Stromal cell of bone marrow (primary cell): Measurements from ENCODE around the gene APCDD1L.
A peak's percentile ranks its signal among the peaks of the same experiment; 100 is the strongest.

Source experiments
- DNase-seq: peaks from one replicate; pipeline ENCODE4 v3.0.0-alpha.2; 2012; ENCODE audit warnings: low read depth

Gene APCDD1L

GRCh38 chr20:58515233-58516212, at the start of gene APCDD1L:
APCDD1L (minus strand) TSS chr20:58515399; CDS start chr20:58514707, 692 bp downstream.
- DNase-seq, result peak; percentile 62

GRCh38 chr20:58559368-58559729, 44.1 kb upstream of the APCDD1L start:
- no peak for DNase-seq

- DNase-seq, result no peak
These were observed 43.5 kb upstream of the APCDD1L start for GRCh38 chr20:58558486-58559367.

- no peak for DNase-seq
These were observed 42.6 kb upstream of the APCDD1L start for GRCh38 chr20:58557733-58558342.

GRCh38 chr20:58556961-58557360, 41.8 kb upstream of the APCDD1L start:
- no peak for DNase-seq

GRCh38 chr20:58555078-58555765, 40.0 kb upstream of the APCDD1L start:
- DNase-seq, result peak; percentile 83

- no peak for DNase-seq
These were observed 39.3 kb upstream of the APCDD1L start for GRCh38 chr20:58554541-58554940.

- peak; percentile 83 for DNase-seq
These were observed 38.6 kb upstream of the APCDD1L start for GRCh38 chr20:58553841-58554240.

GRCh38 chr20:58553166-58553696, 38.0 kb upstream of the APCDD1L start:
- DNase-seq, result no peak

- DNase-seq, result no peak
These were observed 37.3 kb upstream of the APCDD1L start for GRCh38 chr20:58552366-58552934.

GRCh38 chr20:58551631-58552030, 36.4 kb upstream of the APCDD1L start:
- no peak for DNase-seq

GRCh38 chr20:58550275-58551059, 35.3 kb upstream of the APCDD1L start:
- DNase-seq, result no peak

GRCh38 chr20:58549231-58550209, 34.3 kb upstream of the APCDD1L start:
- no peak for DNase-seq

GRCh38 chr20:58547623-58548475, 32.6 kb upstream of the APCDD1L start:
- no peak for DNase-seq

GRCh38 chr20:58546756-58547622, 31.8 kb upstream of the APCDD1L start:
- no peak for DNase-seq

GRCh38 chr20:58546416-58546711, 31.2 kb upstream of the APCDD1L start:
- DNase-seq, result no peak
